Measurements from ENCODE around the gene CAMLG. TPM values are rescaled to one million over a fixed set of nuclear protein-coding genes. Genes with fewer than 3 reads are reported as not detected.

CAMLG gene
- total and polyA plus RNA-seq, 9 of the 15 experiments (the other 6 are each of a cell fraction or from before 2014, with no cell fraction given), result 11.3 to 22.0 (median 16.3) TPM

- TF ChIP-seq YY1 (IDR thresholded peaks at IDR 0.05; ENCODE audit: borderline replicate concordance in 1 of 3, control insufficient read depth in 1 of 3, extremely low read depth in 1 of 3, insufficient read depth in 3 of 3, insufficient read length in 1 of 3, insufficient replicate concordance in 2 of 3, low read depth in 1 of 3, low read length in 2 of 3) (peak; percentile 66 to 94 (median 89)), MAZ (CRISPR knock-in tag; conservative IDR thresholded peaks at IDR 0.05 in 1 of 2, IDR thresholded peaks at IDR 0.05 in 1 of 2) (peak; percentile 69 to 79; a peak in 3 of 4 replicates), MAFK (IDR thresholded peaks at IDR 0.05; ENCODE audit: low read length) (no peak), BCLAF1 (IDR thresholded peaks at IDR 0.05; ENCODE audit: borderline replicate concordance in 1 of 2, control insufficient read depth in 1 of 2, low read depth in 2 of 2, low read length in 1 of 2) (peak in 1 of 2 experiments; percentile 83; a peak in 1 of 4 replicates), HLTF (IDR thresholded peaks at IDR 0.05) (no peak), NUFIP1 (IDR thresholded peaks at IDR 0.05; ENCODE audit: partially characterized antibody) (peak; percentile 29), CREB3 (tag; conservative IDR thresholded peaks at IDR 0.05; ENCODE audit: low read depth) (no peak), SPI1 (IDR thresholded peaks at IDR 0.05; ENCODE audit: borderline replicate concordance, low read depth, low read length) (peak; percentile 63; the same call in 1 of the 2 replicates), BDP1 (IDR thresholded peaks at IDR 0.05; ENCODE audit: insufficient read depth, insufficient read length) (no peak), MED1 (CRISPR knock-in tag; IDR thresholded peaks at IDR 0.05; ENCODE audit: borderline replicate concordance) (no peak), MAFG (tag; conservative IDR thresholded peaks at IDR 0.05) (no peak), ZNF740 (CRISPR knock-in tag; IDR thresholded peaks at IDR 0.05) (no peak), ZNF740 (tag; IDR thresholded peaks at IDR 0.05) (no peak), ZNF184 (CRISPR knock-in tag; IDR thresholded peaks at IDR 0.05) (no peak), UBTF (IDR thresholded peaks at IDR 0.05; ENCODE audit: borderline replicate concordance in 1 of 2, low read depth in 2 of 2, low read length in 2 of 2) (peak in 1 of 2 experiments; percentile 79; a peak in 2 of 4 replicates), ZNF551 (CRISPR knock-in tag; IDR thresholded peaks at IDR 0.05) (no peak), SAP30 (IDR thresholded peaks at IDR 0.05; ENCODE audit: borderline replicate concordance, insufficient read depth, low read depth, low read length, poor library complexity, severe bottlenecking) (peak; percentile 91)
These were observed 20.4 kb downstream of the CAMLG start, which contains the start of gene DDX46 (continued) for GRCh38 chr5:134758504-134759341.

Data from K562 (cell line).